LNCAP (cell line): Measurements from ENCODE around the gene SDF2.

Experiments used
- TF ChIP-seq, protein P1 (sequence below): fragments of 450-650 bp; IDR thresholded peaks from 2 replicates; pipeline ENCODE4 v1.5.1; 2017; ENCODE audit warnings: mild to moderate bottlenecking

Gene SDF2

DNA sequence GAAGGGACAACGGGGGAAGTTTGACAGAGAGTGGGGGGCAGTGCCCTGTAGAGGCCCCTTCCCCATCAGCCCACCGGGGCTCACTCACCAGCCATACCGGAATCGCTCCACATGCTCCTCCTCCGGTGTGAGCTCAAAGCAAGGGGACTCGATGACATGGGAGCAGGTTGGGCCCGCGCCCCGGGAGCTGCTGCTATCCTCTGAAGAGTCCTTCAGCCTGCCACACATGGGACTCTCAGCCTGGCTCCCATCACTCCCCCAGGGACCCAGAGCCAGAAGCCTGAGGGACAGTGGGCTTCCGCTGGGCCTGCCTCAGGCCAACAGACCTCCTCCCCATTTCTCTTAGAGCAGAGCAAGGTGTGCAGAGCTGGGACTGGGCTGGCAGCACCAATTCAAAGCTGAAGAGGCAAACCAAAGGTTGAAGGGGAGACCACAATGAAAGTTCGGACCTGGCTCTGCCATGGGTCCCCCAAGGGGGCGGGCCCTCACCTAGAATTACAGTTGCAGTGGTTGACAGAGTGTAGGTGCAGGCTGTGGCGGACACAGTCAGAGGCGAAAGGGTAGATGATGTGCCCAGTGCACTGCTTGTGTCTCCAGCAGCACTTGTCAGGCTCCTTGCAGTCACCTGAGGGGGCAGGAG, 42.6 kb upstream of the SDF2 start:
- TF ChIP-seq, protein P1, sequence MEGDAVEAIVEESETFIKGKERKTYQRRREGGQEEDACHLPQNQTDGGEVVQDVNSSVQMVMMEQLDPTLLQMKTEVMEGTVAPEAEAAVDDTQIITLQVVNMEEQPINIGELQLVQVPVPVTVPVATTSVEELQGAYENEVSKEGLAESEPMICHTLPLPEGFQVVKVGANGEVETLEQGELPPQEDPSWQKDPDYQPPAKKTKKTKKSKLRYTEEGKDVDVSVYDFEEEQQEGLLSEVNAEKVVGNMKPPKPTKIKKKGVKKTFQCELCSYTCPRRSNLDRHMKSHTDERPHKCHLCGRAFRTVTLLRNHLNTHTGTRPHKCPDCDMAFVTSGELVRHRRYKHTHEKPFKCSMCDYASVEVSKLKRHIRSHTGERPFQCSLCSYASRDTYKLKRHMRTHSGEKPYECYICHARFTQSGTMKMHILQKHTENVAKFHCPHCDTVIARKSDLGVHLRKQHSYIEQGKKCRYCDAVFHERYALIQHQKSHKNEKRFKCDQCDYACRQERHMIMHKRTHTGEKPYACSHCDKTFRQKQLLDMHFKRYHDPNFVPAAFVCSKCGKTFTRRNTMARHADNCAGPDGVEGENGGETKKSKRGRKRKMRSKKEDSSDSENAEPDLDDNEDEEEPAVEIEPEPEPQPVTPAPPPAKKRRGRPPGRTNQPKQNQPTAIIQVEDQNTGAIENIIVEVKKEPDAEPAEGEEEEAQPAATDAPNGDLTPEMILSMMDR = no peak

DNA sequence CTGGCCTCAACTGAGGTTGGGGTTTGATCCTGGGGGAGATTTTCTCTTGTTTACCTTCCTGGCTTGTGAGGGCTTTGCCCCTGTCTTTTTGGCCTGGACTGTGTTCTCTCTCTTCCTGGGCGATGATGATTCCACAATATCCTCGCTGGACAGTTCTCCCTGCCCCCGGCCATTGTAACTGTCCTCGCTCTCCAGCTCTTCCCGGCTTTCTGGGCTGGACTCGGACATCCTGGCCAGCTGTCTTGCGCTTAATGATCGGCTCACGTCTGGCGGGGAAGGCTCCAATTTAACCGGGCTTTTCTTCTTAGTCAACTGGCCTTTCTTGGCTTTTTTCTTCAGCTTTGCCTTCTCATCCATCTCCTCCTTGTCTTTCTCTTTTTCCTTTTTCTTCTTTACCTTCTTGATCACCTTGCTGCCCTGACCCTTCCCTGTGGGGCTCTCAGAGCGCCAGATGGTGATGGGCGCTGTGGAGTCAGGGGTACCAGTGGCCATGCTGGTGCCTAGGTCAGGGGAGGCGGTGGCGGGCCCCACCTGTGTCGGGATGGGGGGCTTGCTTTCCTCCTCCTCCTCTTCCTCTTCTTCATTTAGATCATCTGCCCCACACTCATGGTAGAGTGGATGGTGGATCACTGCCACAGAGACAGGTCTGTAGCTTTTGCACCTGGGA, 42.0 kb upstream of the SDF2 start:
- TF ChIP-seq, protein P1 = no peak

DNA sequence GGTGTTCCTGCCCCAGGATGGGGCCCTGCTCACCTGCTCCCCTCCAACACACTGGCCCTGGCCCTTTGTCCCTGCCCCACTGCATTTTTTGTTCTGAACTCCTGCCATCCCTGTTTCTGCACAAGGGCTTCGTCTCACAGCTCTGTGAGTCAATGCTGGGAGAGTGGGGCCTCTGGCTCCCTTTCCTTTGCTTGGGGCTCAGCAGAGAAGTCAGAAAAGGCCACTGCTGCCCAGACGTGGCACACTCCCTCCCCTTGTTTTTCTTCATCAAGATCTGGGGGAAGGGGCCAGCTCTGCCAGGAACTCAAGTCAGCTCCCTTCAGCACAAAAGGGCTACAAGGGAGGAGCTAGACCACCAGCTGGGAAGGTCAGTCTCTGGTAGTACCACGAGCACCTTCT, 41.0 kb upstream of the SDF2 start:
- TF ChIP-seq, protein P1 = no peak

DNA sequence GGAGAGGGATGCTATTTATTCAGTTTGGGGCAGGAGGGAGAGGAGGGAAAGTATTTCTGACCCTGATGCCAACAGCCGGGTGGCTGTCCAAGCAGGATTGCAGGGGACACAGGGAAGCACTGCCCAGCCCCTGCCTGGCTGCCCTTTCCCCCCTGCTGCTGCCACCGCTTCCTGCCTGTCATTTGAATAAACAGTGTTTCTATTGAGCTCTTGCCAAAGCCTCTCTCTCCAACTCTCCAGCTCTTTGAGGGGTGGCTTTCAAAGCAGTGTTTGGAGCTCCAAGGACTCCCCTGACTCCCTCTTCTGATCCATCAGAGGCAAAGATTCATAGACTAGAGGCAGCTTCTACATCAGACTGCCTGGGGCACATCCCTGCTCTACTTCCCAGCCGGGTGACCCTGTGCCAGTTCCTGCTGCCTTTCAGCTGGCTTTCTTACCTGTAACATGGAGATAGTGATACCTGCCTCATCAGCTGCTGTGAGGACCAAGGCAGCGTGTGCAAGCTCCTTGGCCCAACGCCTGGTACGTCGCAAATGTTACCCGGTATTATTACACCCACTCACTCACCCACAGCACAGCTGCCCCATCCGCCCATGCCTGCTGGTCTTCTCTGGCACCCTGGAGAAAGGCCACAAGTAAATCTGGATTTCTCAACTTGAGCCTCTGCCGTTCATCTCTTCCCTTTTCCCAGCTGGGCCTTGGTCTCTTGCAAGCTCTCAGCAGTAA, 40.5 kb upstream of the SDF2 start:
- TF ChIP-seq, protein P1 = no peak

DNA sequence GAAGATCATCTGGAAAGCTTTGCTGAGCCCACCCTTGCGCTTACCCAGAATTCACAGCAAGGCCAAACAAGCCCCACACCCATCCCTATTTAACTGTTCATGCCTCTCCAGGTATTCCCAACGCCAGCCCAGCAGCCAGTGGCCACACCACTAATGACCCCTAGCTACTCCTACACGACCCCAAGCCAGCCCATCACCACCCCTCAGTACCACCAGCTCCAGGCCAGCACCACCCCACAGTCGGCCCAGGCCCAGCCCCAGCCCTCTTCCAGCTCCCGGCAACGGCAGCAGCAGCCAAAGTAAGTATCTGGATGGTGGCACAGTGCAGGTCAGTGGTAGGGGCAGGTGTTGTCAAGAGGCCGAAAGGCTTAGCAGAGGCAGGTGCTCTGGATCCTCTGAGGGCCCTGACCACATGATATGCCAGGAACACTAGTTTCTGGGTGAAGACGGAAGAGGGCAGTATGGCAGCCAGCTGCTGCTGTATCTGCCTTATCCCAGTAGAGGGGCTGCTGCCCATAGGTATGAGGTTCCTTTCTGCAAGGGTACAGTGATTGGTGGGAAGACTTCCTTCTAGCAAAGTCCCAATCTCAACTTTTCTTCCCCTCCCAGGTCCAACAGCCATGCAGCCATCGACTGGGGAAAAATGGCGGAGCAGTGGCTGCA, 39.3 kb upstream of the SDF2 start:
- TF ChIP-seq, protein P1 = no peak

DNA sequence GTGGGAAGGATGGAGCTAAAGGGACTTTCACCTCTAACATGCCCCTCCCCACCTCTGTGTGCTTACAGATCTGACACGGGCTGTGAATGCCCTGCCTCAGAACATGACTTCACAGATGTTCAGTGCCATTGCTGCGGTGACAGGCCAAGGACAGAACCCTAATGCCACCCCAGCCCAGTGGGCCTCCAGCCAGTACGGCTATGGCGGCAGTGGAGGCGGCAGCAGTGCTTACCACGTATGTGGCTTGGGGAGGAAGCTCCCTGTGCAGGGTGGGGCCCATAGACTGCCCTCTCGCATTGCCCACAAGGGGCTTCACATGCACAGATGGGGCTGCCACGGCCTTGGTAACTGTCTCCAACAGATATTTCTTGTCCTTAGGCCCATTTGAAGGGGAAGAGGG, 38.6 kb upstream of the SDF2 start:
- TF ChIP-seq, protein P1 = no peak

DNA sequence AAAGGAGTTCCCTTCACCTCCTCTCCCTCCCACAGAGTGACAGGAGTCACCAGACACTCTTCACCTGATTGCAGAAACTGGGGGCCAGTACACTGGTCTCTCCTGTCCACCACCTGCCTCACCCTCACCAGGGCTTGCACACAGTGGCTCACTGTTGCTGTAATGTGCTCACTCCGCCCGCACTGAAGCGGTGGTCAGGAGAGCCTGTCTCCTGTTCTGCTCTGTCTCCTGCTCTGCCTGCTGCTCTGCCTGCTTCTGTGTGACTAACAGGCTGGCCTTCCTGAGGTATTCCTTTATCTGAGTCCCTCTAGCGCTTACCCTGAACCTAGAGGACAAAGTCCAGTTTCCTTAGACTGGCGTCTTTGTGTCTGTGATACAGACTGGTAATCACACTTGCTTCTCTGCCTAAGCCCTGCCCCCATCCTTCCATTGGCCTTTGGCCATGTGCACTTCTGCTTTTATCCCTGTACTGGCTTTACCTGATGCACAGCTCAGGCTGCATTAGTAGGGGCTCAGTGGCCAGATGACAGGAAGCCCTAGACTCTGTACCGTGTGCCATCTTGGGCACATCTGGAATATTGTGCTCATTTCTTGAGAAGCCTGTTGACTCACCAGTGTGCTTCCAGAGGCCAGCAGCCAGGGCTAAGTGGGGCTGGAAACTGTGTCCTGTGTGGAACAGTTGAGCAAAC, 36.7 kb upstream of the SDF2 start:
- TF ChIP-seq, protein P1 = no peak
